HL-60 (cell line): ENCODE measurements around the gene IL20.

Source experiments
- GABPA ChIP-seq: IDR thresholded peaks from 2 replicates; pipeline ENCODE4 v1.6.1; 2012; ENCODE audit warnings: low read depth
- POLR2AphosphoS5 ChIP-seq: IDR thresholded peaks from 2 replicates; pipeline ENCODE4 v1.6.1; 2012; ENCODE audit warnings: low read depth
- TF ChIP-seq, protein P1 (sequence below): IDR thresholded peaks from one replicate; pipeline ENCODE4 v1.5.1; 2011; ENCODE audit warnings: low read length, control low read depth, inconsistent platforms; ENCODE audit not compliant: insufficient read depth
- TF ChIP-seq, protein P2 (sequence below): IDR thresholded peaks from 2 replicates; pipeline ENCODE4 v1.6.1; 2012; ENCODE audit warnings: low read depth; ENCODE audit not compliant: insufficient replicate concordance

GRCh38 chr1:206901944-206902343 is 36.5 kb downstream of the IL20 start:
- TF ChIP-seq, protein P1, sequence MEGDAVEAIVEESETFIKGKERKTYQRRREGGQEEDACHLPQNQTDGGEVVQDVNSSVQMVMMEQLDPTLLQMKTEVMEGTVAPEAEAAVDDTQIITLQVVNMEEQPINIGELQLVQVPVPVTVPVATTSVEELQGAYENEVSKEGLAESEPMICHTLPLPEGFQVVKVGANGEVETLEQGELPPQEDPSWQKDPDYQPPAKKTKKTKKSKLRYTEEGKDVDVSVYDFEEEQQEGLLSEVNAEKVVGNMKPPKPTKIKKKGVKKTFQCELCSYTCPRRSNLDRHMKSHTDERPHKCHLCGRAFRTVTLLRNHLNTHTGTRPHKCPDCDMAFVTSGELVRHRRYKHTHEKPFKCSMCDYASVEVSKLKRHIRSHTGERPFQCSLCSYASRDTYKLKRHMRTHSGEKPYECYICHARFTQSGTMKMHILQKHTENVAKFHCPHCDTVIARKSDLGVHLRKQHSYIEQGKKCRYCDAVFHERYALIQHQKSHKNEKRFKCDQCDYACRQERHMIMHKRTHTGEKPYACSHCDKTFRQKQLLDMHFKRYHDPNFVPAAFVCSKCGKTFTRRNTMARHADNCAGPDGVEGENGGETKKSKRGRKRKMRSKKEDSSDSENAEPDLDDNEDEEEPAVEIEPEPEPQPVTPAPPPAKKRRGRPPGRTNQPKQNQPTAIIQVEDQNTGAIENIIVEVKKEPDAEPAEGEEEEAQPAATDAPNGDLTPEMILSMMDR = no peak
- no peak for TF ChIP-seq GABPA
- TF ChIP-seq POLR2AphosphoS5 = no peak
- TF ChIP-seq, protein P2, sequence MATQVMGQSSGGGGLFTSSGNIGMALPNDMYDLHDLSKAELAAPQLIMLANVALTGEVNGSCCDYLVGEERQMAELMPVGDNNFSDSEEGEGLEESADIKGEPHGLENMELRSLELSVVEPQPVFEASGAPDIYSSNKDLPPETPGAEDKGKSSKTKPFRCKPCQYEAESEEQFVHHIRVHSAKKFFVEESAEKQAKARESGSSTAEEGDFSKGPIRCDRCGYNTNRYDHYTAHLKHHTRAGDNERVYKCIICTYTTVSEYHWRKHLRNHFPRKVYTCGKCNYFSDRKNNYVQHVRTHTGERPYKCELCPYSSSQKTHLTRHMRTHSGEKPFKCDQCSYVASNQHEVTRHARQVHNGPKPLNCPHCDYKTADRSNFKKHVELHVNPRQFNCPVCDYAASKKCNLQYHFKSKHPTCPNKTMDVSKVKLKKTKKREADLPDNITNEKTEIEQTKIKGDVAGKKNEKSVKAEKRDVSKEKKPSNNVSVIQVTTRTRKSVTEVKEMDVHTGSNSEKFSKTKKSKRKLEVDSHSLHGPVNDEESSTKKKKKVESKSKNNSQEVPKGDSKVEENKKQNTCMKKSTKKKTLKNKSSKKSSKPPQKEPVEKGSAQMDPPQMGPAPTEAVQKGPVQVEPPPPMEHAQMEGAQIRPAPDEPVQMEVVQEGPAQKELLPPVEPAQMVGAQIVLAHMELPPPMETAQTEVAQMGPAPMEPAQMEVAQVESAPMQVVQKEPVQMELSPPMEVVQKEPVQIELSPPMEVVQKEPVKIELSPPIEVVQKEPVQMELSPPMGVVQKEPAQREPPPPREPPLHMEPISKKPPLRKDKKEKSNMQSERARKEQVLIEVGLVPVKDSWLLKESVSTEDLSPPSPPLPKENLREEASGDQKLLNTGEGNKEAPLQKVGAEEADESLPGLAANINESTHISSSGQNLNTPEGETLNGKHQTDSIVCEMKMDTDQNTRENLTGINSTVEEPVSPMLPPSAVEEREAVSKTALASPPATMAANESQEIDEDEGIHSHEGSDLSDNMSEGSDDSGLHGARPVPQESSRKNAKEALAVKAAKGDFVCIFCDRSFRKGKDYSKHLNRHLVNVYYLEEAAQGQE = no peak
